ENCODE measurements around the gene SLC25A25.
A peak's percentile ranks its signal among the peaks of the same experiment; 100 is the strongest.

- TF ChIP-seq USF1 (CRISPR knock-in tag; IDR thresholded peaks at IDR 0.05): no peak
- TF ChIP-seq MYBL2 (IDR thresholded peaks at IDR 0.05; ENCODE audit: low read depth): no peak
- no peak for TF ChIP-seq MYBL2 (CRISPR knock-in tag; IDR thresholded peaks at IDR 0.05; ENCODE audit: borderline replicate concordance)
- no peak for TF ChIP-seq CTCF (IDR thresholded peaks at IDR 0.05 in 2 of 3, conservative IDR thresholded peaks at IDR 0.05 in 1 of 3; ENCODE audit: insufficient read depth in 2 of 3, low read depth in 1 of 3, low read length in 3 of 3)
- 0 out of 2 replicates have a peak, but pooled peaks have one; percentile 14 for TF ChIP-seq POLR2A (conservative IDR thresholded peaks at IDR 0.05)
- no peak for TF ChIP-seq JUND (IDR thresholded peaks at IDR 0.05; ENCODE audit: borderline replicate concordance, low read depth, low read length)
- no peak for TF ChIP-seq JUND (tag; IDR thresholded peaks at IDR 0.05; ENCODE audit: borderline replicate concordance, low read depth, low read length)
- no peak for TF ChIP-seq SMAD3 (CRISPR knock-in tag; conservative IDR thresholded peaks at IDR 0.05)
- TF ChIP-seq USF2 (CRISPR knock-in tag; IDR thresholded peaks at IDR 0.05): no peak
- no peak for TF ChIP-seq ELK1 (CRISPR knock-in tag; IDR thresholded peaks at IDR 0.05)
- TF ChIP-seq ZBED1 (IDR thresholded peaks at IDR 0.05): no peak
- no peak for TF ChIP-seq ZBTB34 (CRISPR knock-in tag; IDR thresholded peaks at IDR 0.05)
Observed at GRCh38 chr9:128113526-128114325, 45.7 kb downstream of the SLC25A25 start.
